ENCODE results near the gene FNBP1L.
"Not testable (repeated sequence)": the region's sequence is repeated elsewhere in the genome, so short reads cannot be mapped to it uniquely, and the experiment has no call there.

FNBP1L gene

GRCh38 chr1:93575621-93576284 lies 127.8 kb downstream of the FNBP1L start:
- no peak for DNase-seq

- DNase-seq, result no peak
Observed at GRCh38 chr1:93576346-93576745, 128.4 kb downstream of the FNBP1L start.

- DNase-seq, result no peak
Observed at GRCh38 chr1:93576746-93577145, 128.8 kb downstream of the FNBP1L start.

DNA sequence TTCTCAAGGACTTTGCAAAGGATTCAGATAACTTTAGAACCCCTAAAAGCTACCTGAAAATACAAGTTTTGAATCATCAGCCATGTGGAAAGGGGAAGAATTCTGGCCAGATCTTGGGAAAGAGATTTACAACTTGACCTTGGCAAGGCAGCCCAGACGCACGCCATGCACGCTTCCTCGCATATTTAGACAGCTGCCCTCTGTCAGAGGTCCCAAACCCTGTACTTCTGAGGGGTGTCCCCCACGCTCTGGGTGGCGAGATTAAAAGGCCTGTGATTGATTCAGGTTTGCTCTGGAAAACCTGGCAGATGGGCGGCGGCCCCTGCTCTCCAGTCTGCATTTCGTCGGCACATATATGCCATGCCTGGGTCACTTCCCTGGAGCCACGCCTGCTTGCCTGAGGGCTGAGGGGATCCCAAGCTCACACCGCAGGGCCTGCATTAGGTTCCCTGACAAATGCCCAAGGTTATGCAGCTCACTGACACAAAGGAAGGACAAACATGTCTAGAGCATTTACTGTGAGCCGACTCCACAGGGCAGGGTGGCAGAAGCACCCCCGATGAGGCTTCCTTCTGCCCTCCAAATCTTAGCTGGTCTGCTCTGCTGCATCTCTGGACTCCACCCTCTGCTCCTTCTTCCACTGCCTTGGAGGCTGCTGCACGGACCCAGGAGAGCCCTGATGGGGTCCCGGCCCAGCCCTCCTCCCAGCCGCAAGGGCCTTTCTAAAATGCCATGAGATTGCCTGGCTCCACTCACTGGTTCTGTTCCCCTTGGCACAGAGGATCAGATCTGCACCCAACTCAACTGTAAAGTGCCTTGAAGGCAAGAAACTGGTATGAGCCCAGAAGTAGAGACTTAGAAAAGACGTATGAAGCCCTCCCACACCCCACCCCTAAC lies 129.9 kb downstream of the FNBP1L start:
- DNase-seq, result no peak

GRCh38 chr1:93578433-93578830 lies 130.5 kb downstream of the FNBP1L start:
- no peak for DNase-seq

DNA sequence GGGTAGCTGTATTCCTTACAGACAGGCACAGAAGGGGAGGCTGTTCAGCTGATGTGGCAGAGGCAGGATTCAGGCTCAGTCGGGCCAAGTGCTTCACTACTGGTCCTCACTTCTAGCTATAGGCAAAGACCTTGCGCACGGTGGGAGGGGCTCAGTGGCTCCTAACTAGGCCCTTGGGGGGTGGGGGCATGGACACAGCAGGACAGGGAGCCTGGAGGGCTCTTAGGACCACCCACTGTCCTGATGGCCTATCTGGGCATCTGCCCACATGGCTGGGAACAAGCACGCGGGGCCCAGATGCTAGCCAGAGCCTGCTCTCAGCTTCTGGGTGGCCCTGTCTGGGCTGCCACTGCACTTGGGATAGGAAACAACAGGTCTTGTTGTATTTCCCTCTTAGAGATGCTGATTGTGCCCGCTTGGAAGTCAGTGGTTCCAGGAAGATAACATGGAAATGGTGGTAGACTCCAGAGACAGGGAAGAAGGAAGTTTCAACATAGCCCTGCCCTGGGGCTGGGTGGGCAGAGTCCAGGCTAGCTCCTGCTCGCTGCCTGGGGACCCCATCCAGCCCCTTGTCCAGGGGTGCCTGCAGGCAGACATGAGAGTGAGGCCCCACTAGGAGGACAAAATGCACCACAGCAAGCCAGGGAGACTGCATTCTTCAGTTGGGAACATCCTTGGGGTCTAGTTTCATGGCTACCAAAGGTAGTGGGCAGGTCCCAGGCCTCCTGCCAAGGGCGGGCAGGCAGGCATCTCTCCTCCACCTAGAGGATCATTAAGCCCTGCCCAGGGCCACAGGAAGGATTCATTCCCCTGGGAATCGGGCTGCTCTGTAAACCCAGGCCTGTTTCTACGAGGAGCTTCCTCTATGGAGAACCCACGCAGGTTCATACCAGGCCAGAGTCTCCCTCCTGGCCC lies 131.2 kb downstream of the FNBP1L start:
- no peak for DNase-seq

GRCh38 chr1:93579891-93580290 lies 132.0 kb downstream of the FNBP1L start:
- DNase-seq, result no peak

DNA sequence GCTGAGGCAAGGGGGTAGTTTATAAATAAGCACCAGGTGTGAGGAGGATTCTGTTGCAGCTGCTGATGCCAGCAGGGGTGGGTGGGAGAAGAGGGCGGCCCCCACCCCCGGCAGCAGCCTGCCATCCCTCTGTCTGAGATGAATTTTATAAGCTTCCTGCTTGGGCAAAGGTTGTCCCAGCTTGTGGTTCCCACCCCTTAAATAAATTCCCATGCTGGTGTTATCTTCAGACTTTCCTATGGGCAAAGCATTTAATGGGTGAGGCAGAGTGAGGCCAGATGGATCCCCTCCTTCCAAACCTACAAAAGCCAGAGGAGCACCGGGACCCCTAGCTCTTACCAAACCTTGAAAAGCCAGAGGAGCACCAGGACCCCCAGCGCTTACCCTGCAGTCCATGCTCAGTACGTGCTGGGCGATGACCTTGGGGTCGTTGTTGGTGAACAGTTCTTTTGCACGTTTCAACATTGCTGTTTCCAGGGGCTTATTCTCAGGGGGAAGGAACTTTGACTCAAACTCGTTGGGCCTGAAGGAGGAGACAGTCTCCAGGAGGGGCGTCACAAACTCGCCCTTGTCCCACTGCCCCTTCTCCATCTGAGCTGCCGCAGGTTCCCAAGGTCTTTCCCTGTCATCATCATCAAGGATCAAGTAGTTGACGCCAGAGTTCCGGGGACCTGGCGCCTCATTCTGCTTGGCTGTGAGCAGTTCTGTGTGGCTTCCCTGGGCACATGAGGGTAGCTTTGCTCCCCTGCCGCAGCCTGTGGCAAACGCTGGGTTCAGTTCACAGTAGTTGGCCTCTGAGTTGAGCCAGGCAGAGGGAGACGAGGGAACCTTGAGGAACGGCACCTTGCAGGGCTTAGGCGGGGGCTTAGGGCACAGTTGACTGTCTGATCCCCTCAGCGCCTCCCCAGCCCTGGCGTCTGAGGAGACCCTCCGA lies 134.3 kb downstream of the FNBP1L start:
- DNase-seq, result no peak

- DNase-seq, result no peak
Observed at GRCh38 chr1:93584261-93585003, 136.5 kb downstream of the FNBP1L start.

DNA sequence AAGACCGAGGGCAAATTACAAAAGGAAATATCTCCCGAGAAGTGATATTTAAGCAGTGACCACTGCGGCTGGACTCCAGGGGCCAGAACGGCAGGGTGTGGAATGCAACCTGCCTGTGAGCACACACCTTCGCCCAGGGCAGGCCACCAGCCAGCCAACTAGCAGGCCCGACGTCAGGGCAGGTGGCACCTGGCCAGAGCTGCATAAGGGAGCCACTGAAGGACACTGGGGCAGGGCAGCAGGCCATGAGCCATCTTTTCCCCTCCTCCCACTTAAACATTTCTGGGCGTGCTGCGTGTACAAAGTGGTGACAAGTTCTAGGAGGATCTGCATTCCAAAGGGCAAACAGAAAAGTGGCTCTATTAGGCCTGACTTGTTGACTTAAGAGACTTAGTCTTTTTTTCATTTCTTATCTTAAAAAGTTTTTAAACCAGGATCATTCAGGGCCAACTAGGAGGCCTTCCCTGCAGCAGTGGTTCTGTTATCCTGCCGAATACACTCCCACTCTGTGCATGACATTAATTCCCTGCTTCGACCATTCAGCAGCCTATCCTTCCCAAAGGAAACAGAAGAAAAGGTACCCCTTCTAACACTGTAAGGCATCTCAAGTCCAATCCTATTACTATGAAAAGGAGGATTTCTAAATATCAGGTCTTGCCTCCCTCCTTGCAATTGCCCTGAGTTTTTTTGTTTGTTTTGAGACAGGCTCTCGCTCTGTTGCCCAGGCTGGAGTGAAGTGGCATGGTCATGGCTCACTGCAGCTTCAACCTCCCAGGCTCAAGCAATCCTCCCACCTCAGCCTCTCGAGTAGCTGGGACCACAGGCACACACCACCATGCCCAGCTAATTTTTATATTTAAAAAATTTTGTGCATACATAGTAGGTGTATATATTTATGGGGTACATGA lies 137.4 kb downstream of the FNBP1L start:
- no peak for DNase-seq

GRCh38 chr1:93587354-93587753 lies 139.4 kb downstream of the FNBP1L start:
- DNase-seq, result no peak

DNA sequence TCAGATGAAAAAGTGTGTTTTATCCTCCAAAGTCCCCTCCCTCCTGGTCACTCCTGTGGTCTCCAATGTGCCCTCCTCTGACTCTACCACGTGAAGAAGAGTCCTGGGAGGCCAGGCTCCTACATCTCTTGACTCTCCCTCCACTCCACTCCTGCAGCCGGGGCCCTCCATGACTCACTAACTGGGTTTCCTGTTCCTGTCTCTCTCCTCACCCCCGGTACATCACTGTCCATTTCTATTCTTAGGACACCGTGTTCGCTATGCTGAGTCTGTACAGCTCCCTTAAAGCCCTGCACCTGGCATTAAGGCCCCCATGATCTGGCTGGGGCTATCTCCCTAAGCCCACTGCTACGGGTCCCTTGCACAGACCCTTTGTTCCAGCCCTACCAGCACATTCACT lies 140.3 kb downstream of the FNBP1L start:
- no peak for DNase-seq

- DNase-seq, result no peak
Observed at GRCh38 chr1:93588955-93589354, 141.0 kb downstream of the FNBP1L start.

DNA sequence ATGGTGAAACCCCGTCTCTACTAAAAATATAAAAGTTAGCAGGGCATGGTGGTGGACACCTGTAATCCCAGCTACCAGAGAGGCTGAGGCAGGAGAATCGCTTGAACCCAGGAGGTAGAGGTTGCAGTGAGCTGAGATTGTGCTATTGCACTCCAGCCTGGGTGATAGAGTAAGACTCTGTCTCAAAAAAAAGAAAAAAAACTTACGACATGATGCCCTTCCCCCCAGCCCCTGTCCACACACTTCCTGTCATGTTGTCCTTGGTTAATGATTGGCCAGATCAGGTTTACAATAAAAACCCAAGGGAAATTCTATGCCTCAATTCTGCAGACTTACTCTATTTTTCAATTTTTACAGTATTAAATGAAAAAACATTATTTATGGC lies 143.4 kb downstream of the FNBP1L start:
- not testable (repeated sequence) for DNase-seq

DNA sequence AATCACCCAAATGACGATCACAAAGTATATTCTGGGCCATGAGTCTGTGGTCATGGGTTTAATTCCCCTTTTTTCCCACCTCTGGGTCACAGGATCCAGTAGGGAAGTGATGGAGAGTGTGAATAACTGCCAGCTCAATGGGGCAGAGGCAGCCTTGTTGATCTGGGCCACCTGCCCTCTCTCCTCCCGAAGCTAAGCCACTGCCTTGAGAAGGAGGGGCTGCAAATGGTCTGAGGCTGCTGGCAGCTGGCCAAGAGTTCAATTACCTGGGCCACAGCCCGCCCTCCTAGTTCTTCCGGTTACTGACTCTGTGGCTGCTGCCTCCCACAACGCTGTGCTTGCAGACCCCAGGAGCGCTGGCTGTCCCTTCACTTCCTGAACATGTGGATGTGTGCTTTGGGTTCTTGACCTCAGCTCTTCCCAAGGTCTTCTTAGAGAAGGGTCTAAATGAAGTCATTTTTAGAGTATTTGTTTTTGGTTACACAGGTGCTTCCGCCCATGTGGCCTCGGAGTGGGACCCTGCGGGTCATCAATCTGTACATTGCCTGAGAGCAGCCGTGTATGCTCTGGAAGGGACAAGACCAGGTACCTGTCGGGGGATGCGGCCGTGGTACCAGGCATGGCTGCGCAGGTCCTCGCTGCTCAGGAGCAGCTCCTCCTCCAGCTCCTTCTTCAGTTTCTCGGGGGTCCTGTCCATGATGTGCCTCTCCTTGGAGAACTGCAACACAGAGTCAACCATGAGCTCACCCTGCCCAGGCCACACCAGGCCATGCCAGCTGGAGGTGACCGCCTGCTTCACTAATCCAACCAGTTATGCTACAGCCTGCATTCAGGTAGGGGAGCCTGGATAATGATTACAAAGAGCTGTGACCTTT lies 144.0 kb downstream of the FNBP1L start:
- DNase-seq, result no peak

- no peak for DNase-seq
Observed at GRCh38 chr1:93592551-93592949, 144.6 kb downstream of the FNBP1L start.

- no peak for DNase-seq
Observed at GRCh38 chr1:93593854-93594602, 146.1 kb downstream of the FNBP1L start.

- DNase-seq, result no peak
Observed at GRCh38 chr1:93594603-93594880, 146.6 kb downstream of the FNBP1L start.

DNA sequence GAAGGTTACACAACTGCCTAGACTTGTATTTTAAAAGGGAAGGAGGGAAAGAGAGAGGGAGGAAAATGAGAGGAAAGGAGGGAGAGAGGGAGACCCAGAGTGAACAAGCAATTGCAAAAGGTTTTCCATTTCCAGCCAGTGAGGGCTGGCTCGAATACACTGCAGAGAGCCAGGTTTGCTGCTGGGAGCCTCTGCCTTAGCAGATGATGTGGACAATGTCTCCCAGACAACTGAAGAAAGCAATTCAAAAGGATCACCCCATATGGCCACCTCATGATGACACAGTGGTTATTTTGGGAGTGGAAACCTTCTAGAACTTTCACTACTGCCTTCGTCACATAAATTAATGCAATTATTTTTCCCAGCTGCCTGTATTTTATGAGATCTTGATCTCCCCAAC lies 147.3 kb downstream of the FNBP1L start:
- DNase-seq, result no peak

Data from central memory CD4-positive, alpha-beta T cell (primary cell).